Measurements from ENCODE around the gene STAT3.

GRCh38 chr17:42285346-42286050 lies 102.7 kb downstream of the STAT3 start:
- TF ChIP-seq, protein P1, sequence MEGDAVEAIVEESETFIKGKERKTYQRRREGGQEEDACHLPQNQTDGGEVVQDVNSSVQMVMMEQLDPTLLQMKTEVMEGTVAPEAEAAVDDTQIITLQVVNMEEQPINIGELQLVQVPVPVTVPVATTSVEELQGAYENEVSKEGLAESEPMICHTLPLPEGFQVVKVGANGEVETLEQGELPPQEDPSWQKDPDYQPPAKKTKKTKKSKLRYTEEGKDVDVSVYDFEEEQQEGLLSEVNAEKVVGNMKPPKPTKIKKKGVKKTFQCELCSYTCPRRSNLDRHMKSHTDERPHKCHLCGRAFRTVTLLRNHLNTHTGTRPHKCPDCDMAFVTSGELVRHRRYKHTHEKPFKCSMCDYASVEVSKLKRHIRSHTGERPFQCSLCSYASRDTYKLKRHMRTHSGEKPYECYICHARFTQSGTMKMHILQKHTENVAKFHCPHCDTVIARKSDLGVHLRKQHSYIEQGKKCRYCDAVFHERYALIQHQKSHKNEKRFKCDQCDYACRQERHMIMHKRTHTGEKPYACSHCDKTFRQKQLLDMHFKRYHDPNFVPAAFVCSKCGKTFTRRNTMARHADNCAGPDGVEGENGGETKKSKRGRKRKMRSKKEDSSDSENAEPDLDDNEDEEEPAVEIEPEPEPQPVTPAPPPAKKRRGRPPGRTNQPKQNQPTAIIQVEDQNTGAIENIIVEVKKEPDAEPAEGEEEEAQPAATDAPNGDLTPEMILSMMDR (IDR thresholded peaks at IDR 0.05; ENCODE audit: low read depth, low read length) = no peak
- no peak for TF ChIP-seq POLR2A (IDR thresholded peaks at IDR 0.05; ENCODE audit: extremely low read depth, insufficient read length)
